AG04449 (cell line): ENCODE measurements around the gene ELMO2.

Source experiments
- CTCF ChIA-PET: fragments of 350-600 bp; formaldehyde crosslinking; extraction: SDS; loops from one replicate; lab custom pipeline; 2021; ENCODE audit warnings: antibody characterized with exemption; lab: Yijun Ruan, JAX
- POLR2A ChIA-PET: fragments of 400-600, 350-600 bp; formaldehyde crosslinking; extraction: SDS; loops from one replicate; lab custom pipeline; 2020; ENCODE audit warnings: antibody characterized with exemption, inconsistent platforms; lab: Yijun Ruan, JAX
- DNase-seq: peaks from one replicate; pipeline ENCODE4 v3.0.0-alpha.2; 2010; ENCODE audit warnings: low read depth, low spot score
- H3K4me3 ChIP-seq: 2 replicates; pipeline ENCODE4 v1.5.1; 2011; ENCODE audit warnings: low read depth, mild to moderate bottlenecking, control low read depth, low read length
- CTCF ChIP-seq: IDR thresholded peaks from one replicate; pipeline ENCODE4 v1.5.1; 2011; ENCODE audit warnings: mild to moderate bottlenecking, moderate library complexity, low read length, control low read depth, inconsistent platforms; ENCODE audit not compliant: insufficient read depth; ENCODE audit errors: missing control alignments

The ELMO2 gene

GRCh38 chr20:46423342-46423741 is 16.9 kb upstream of the ELMO2 start:
- ChIA-PET POLR2A (no interaction called here), CTCF (interaction anchor here (1.0 to 1.3 kb wide), 2 partner anchors 12 to 409 kb away, joined by 3 read pairs; no protein-coding TSS in a partner anchor)
- H3K4me3 ChIP-seq = no peak overlapping the region
- no peak for DNase-seq
- TF ChIP-seq CTCF = no peak

- no peak for DNase-seq
- no peak overlapping the region for H3K4me3 ChIP-seq
- no peak for TF ChIP-seq CTCF
- ChIA-PET CTCF (interaction anchor here (1.1 to 1.3 kb wide), 2 partner anchors 8 to 17 kb away, joined by 4 read pairs; no protein-coding TSS in a partner anchor), POLR2A (no interaction called here)
These were observed 14.5 kb upstream of the ELMO2 start for GRCh38 chr20:46420878-46421277.

- H3K4me3 ChIP-seq = no peak overlapping the region
- POLR2A ChIA-PET = no interaction called here
- DNase-seq = no peak
- CTCF ChIA-PET = interaction anchor here (0.9 to 1.3 kb wide), 2 partner anchors 8 to 18 kb away, joined by 3 to 4 read pairs; no protein-coding TSS in a partner anchor
- no peak for TF ChIP-seq CTCF
These were observed 13.5 kb upstream of the ELMO2 start for GRCh38 chr20:46419882-46420281.

GRCh38 chr20:46416839-46417238 is 10.4 kb upstream of the ELMO2 start:
- POLR2A ChIA-PET = no interaction called here
- CTCF ChIA-PET = interaction anchor here (0.8 kb wide), 1 partner anchor 10 kb away, joined by 3 read pairs; no protein-coding TSS in a partner anchor
- TF ChIP-seq CTCF = no peak
- no peak overlapping the region for H3K4me3 ChIP-seq
- no peak for DNase-seq

- no peak for TF ChIP-seq CTCF
- no peak overlapping the region for H3K4me3 ChIP-seq
- DNase-seq = no peak
- ChIA-PET POLR2A (no interaction called here), CTCF (interaction anchor here (0.8 kb wide), 1 partner anchor 9 kb away, joined by 3 read pairs; no protein-coding TSS in a partner anchor)
These were observed 10.0 kb upstream of the ELMO2 start for GRCh38 chr20:46416421-46416820.

GRCh38 chr20:46415773-46416172 is 9.4 kb upstream of the ELMO2 start:
- ChIA-PET CTCF (no interaction called here), POLR2A (no interaction called here)
- DNase-seq = no peak
- H3K4me3 ChIP-seq = no peak overlapping the region
- TF ChIP-seq CTCF = no peak
